HUDEP-2 (cell line): Measurements from ENCODE around the gene SLC49A3.
A peak's percentile ranks its signal among the peaks of the same experiment; 100 is the strongest.
"Not testable (repeated sequence)": the region's sequence is repeated elsewhere in the genome, so short reads cannot be mapped to it uniquely, and the experiment has no call there.

ENCODE experiments used
- DNase-seq, 76 experiments: peaks; one replicate each; lab custom pipeline; 2025; ENCODE audit not compliant: unreplicated experiment in 76 of 76; lab: John Stamatoyannopoulos, UW

The SLC49A3 gene

DNA sequence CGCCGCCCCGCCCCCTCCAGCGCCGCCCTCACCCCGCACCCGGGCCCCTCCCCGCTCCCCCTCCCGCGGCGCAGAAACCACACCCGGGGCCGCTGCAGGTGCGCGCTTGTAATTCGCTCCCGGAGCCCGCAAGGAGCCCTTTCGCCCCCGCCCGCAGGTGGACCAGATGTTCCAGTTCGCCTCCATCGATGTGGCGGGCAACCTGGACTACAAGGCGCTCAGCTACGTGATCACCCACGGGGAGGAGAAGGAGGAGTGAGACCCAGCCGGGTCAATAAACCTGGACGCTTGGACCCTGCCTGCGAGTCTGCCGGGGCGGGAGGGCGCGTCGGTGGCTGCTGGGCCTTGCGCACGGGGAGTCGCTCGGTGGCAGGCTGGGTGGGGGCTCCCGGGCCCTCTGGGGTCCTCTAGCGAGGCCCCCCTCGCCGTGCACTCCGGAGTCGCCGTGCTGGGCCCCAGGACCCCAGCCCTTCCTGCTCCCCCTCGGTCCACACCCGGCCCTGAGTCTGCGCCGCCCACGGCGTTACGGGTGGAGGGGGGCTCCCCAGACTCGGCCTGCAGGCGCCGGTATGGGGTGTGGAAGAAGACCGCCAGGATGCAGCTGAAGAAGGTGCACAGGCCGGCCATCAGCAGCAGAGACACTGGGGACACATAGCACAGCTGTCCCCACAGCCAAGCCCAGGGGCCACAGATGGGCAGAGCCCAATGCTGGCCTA is 7.1 kb downstream of the SLC49A3 start:
- DNase-seq = no peak

DNA sequence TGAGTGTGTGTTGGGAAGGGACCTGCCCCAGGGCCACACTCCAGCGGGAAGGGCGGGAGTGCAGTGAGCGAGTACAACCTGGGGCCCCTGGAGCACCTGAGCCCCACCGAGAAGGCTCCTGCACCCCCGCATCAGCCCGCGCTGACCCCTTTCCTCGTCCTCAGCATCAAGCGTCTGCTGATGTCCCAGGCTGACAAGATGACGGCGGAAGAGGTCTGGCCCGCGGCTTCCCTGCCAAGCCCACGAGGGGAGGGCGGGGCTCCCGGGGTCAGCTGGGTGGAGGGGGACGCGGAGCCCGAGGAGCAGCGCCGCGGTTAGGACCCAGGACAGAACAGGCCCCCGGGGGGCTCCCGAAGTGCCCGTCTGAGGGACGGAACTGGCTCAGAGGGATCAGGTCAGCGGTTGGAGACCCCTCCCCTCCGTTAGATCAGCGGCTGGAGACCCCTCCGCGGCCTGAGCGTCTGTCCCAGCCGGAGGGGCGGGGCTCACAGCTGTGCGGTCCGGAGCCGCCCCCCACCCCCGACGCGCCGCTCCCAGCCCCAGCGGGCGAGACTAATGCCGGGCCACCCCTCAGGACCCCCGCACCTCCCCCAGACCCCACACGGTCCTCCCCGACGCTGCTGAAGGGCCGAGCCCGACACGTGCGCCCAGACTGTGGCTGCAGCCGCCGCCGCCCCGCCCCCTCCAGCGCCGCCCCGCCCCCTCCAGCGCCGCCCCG is 7.9 kb downstream of the SLC49A3 start:
- peak in 59 of 76 experiments; percentile 1 to 71 (median 37) for DNase-seq

GRCh38 chr4:680551-680927 is 8.4 kb downstream of the SLC49A3 start:
- DNase-seq = no peak

DNA sequence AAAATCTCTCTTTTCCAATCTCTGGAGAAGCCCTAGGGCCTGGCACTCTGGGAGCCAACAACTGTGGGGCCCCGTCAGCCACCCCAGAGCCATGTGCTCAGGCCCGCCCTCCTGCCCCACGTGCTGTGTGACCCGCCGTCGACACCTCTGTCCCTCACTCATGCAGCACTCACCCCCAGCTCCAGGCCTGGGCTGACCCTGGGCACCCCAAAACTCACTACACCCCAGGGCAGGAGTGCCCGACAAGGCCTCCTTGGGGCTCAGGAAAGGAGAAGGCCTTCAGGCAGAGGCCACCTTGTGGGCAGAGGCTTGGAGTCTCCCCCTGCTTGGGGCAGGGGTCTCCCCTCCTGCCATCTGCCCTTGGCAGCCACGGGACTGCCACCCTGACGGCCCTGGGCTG is 8.9 kb downstream of the SLC49A3 start:
- DNase-seq = no peak

- no peak for DNase-seq
These were observed 9.3 kb downstream of the SLC49A3 start for GRCh38 chr4:679629-680028.

- DNase-seq = no peak
These were observed 9.9 kb downstream of the SLC49A3 start for GRCh38 chr4:679104-679481.

GRCh38 chr4:678331-679103 is 10.4 kb downstream of the SLC49A3 start:
- DNase-seq = no peak

DNA sequence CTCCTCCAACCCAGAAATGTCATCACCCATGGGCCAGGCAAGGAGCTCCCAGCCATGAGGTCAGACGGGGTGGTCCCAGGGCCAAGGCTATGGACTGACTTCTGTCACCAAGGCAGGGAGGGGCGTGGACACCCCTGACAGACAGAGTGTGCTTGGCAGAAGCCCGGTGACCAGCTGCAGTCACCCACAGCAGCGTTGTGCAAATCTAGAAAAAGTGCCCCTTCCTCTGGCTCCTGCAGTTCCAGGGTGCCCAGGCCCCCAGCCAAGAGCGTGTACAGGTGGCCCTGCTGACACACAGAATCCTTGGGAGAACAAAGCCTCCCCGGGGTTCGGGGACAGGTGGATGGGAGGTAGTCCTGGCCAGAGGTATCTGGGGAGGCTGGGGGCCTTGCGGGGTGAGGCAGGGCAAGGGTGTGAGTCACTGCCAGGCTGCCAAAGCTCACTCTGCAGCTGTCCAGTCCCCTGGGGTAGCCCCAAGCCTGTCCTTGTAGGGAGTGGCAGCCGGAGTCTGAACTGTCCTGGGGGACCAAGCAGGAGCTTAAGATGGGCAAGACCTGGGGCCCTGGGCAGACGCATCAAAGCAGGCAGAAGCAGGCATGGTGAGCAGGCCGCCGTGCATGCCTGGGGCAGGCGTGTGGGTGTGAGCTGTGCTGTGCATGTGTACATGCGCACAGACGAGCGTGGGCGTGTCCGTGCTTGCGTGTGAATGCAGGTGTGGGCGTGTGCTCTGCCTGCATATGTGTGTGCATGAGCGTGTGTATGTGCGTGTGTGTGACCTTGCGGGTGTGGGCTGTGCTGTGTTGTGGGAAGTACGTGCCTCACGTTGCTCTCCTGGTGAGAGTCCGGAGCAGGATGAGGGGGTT is 11.3 kb downstream of the SLC49A3 start:
- no peak for DNase-seq

GRCh38 chr4:676871-677235 is 12.1 kb downstream of the SLC49A3 start:
- no peak for DNase-seq

- DNase-seq = no peak
These were observed 12.7 kb downstream of the SLC49A3 start for GRCh38 chr4:675980-676870.

- peak in 2 of 76 experiments; percentile 12 to 21 for DNase-seq
These were observed 13.7 kb downstream of the SLC49A3 start for GRCh38 chr4:675036-675882.

DNA sequence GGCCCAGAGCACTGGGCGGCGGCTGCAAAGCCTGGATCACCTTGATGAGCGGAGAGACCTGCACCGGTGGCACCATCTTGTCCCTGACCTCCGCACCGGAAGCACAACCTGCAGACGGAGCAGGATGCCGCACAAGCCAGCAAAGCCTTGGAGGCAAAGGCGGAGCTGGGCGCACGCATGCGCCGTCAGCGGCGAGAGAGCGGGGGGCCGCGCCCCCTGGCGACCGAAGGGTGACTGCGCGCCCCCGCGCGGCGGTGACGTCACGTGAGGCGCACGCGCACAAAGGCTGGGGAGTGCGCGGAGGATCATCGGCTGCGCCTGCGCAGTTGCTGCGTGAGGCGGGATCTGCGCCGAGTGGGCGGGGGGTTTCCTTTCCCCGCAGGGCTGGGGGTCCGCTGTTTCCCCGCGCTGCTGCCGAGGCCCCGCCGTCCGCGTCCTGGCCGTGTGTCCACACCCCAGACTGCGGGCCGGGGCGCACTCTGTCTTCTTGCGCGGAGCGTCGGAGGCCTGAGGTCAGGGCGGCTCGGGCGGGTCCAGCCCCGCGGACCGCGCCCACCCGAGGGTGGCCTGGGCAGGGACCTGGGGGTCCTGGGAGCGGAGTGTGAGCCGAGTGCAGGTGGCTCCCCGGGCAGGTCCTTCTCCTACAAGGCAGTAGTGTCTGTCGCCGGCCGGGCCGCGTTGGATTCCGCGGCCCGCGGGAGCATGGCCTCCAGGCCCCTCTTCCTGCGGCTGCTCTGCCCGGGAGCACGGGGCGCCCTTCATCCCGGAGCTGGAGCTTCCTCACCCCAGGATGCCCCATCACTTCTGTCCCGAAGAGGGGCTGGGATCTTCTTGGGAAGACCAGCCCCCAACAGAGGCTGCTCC is 14.5 kb downstream of the SLC49A3 start, which contains the start of the genes ATP5ME and MYL5:
ATP5ME (minus strand) TSS at position 105 of the 864 bp plus-strand sequence; CDS start at position 76, 29 bp downstream.
MYL5 (plus strand) TSS at position 371 of the 864 bp plus-strand sequence. CDS start 3,485 bp downstream, outside the sequence.
- DNase-seq = peak in 75 of 76 experiments; percentile 50 to 97 (median 94)

DNA sequence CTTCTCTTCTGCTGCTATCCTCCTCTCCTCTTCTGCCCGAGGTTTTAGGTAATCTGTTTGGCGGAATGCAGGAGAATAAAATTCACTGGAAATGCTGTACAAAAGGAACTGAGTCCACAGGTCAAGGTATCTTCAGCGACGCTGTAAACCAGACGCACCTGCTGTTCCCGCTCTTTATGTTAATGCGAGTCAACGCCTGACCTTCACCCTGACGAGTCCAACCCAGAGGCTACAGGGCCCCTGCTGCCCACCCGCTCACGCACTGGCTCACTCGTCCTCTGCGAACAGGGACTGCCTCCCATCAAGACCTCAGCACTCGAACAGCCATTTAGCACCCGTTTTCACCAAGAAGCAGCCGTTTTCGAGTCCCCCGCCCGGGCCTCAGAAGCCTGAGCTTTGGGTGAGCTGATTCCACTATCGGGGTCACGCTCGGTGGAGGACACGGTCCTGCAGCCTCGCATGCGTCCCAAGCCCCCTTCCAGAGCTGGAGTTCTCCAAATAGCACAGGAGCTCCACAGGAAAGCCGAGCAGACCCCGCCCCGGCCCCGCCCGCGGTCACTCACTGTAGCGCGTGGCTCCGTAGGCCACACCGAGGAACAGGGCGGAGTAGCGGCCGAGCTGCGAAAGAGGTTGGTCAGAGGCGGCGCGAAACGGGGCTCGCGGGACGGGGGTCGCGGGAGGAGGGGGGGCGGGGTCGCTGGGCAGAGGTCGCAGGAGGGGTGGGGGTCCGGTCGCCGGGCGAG is 15.4 kb downstream of the SLC49A3 start:
- DNase-seq = peak in 33 of 76 experiments; percentile 8 to 47 (median 22)

- DNase-seq = no peak
These were observed 17.2 kb downstream of the SLC49A3 start for GRCh38 chr4:671769-672168.

- not testable (repeated sequence) for DNase-seq
These were observed 19.0 kb downstream of the SLC49A3 start for GRCh38 chr4:669806-670559.

DNA sequence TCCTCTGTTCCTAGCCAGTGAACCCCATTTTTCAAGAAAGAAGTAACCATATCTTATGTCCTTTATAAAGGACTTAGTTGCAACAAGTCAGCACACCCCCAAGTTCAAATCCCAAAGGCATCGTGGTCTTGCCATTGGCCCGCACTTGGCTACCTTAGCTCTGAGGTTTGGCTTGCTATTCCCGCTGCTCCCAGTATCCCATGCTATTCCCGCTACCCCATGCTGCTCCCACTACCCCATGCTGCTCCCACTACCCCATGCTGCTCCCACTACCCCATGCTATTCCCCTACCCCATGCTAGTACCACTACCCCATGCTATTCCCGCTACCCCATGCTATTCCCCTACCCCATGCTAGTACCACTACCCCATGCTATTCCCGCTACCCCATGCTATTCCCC is 20.7 kb downstream of the SLC49A3 start:
- DNase-seq = not testable (repeated sequence)
